Lower leg skin (tissue), 4 donors: ENCODE measurements around the gene DMXL1. TPM values are rescaled to one million over a fixed set of nuclear protein-coding genes. Genes with fewer than 3 reads are reported as not detected.
"Not testable (repeated sequence)": the region's sequence is repeated elsewhere in the genome, so short reads cannot be mapped to it uniquely, and the experiment has no call there.

Experiments
- DNase-seq, 2 donors: peaks; one replicate each; pipeline ENCODE4 v3.0.0-alpha.2; 2019; ENCODE audit warnings: low spot score in 2 of 2
- H3K4me3 ChIP-seq: fragments of 200-600 bp; sonication (generic); 2 replicates; pipeline ENCODE4 v1.5.1; 2017; ENCODE audit warnings: mild to moderate bottlenecking, low read depth; ENCODE audit not compliant: poor library complexity, severe bottlenecking
- POLR2A ChIP-seq, 2 donors: fragments of 450-650 bp; IDR thresholded peaks; one replicate each; pipeline ENCODE4 v1.6.1; 2016 to 2017; ENCODE audit warnings: antibody characterized with exemption in 2 of 2, mild to moderate bottlenecking in 1 of 2, moderate library complexity in 1 of 2
- WGBS, 2 donors: methylation state at CpG; one replicate each; pipeline ENCODE4 v1.1.5; 2018; 5-methylcytosine and 5-hydroxymethylcytosine counted together
- intact Hi-C: fragments of 100-400 bp; cut with DNase I; formaldehyde crosslinking; loops from one replicate; pipeline ENCODE4 v1.15.0; 2023; ENCODE audit warnings: low total_unique reads
- total RNA-seq, 4 donors: library from RNA; depleted of rRNA; stranded (reverse); fragments of >200 nt; gene quantifications; one replicate each; pipeline ENCODE4 v1.1.0, GENCODE V29; 2016
- TF ChIP-seq, protein P1 (sequence below), 3 donors: fragments of 450-650 bp; IDR thresholded peaks; one replicate each; pipeline ENCODE4 v1.5.1; 2016; ENCODE audit warnings: antibody characterized with exemption in 3 of 3, mild to moderate bottlenecking in 3 of 3, moderate library complexity in 2 of 3

The DMXL1 gene
- total RNA-seq, 4 donors from 2014 or later: 34.7 to 52.4 (median 36.6) TPM

DNA sequence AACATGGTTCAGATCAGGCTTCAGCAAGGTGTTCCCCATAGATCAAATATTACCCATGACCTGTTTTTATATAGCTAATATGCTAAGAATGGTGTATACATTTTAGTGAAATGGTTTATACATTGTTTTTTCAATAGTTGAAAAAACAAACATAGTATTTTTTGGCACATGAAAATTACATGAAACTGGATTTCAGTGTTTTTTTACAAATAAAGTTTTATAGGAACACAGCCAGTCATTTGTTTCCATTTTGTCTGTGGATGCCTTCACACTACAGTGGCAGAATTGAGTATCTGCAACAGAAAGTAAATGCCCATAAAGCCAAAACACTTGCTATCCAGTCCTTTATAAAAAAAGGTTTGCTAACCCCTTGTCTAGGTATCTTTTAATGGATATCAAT is 150.4 kb downstream of the DMXL1 start:
- TF ChIP-seq, protein P1, sequence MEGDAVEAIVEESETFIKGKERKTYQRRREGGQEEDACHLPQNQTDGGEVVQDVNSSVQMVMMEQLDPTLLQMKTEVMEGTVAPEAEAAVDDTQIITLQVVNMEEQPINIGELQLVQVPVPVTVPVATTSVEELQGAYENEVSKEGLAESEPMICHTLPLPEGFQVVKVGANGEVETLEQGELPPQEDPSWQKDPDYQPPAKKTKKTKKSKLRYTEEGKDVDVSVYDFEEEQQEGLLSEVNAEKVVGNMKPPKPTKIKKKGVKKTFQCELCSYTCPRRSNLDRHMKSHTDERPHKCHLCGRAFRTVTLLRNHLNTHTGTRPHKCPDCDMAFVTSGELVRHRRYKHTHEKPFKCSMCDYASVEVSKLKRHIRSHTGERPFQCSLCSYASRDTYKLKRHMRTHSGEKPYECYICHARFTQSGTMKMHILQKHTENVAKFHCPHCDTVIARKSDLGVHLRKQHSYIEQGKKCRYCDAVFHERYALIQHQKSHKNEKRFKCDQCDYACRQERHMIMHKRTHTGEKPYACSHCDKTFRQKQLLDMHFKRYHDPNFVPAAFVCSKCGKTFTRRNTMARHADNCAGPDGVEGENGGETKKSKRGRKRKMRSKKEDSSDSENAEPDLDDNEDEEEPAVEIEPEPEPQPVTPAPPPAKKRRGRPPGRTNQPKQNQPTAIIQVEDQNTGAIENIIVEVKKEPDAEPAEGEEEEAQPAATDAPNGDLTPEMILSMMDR (IDR thresholded peaks at IDR 0.05): no peak
- TF ChIP-seq POLR2A (IDR thresholded peaks at IDR 0.05): no peak
- no peak overlapping the region for H3K4me3 ChIP-seq
- DNase-seq: no peak
- intact Hi-C loops: no loop called here

DNA sequence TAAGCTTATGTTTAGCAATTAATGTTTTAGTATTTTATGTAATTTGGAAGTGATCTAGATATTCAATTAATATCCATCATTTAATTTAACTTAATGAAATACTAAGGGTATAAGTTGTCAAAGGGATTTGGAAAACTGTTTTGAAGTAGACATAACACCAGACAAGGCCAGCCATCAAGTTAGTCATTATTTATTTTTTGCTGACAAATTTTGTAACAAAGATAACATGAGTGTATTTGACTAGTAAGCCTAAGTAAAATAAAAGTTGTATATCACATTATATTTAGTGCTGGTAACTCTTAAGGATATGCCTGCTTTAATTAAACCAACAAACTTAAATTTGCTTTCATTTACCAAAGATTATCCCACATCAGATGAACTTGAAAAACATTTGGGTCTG is 159.1 kb downstream of the DMXL1 start:
- no peak for DNase-seq
- no peak overlapping the region for H3K4me3 ChIP-seq
- TF ChIP-seq, protein P1 (IDR thresholded peaks at IDR 0.05): no peak
- no peak for TF ChIP-seq POLR2A (IDR thresholded peaks at IDR 0.05)
- intact Hi-C loops: no loop called here

DNA sequence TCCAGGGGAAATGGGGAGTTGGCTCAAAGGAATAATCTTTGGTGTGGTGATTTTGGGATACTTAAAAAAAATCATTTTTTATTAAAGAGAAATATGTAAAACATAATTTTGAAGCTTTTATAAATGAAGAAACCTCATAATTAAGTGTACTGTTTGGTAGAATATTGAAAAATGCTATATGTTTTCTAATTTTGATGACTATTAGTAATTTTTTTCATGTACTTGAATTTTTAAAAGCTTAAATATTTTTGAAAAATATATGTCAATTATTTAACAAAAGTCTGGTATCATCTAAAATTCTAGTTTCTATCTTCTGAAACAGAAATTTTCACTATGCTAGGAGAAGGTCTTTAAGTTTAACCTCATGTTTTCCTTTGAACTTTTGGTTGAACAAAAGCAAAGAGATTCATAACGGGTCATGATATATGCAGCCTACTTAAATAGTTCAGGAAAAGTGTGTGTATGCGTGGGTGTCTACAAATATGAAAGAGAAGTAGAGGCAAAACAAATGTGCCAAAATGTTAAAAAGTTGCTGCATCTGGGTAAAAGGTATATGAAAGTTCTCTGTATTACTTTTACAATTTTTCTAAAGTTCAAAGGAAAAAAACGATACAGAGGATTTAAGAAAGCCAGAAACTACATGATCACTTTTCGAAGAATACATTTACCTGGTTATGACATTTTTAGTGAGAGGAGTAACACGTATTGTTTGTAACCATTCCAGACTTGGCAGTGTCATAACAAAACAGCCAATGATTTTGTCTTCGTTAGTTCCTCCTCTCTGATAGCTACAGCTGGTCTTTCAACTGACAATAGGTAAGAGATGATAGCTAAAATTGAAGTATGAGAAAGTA is 167.6 kb downstream of the DMXL1 start:
- no peak for DNase-seq
- 84 to 85% methylated on average over 6 of the region's 6 CpGs for WGBS, 2 donors
- TF ChIP-seq, protein P1 (IDR thresholded peaks at IDR 0.05): no peak
- no peak for TF ChIP-seq POLR2A (IDR thresholded peaks at IDR 0.05)
- intact Hi-C loops: no loop called here
- no peak overlapping the region for H3K4me3 ChIP-seq

DNA sequence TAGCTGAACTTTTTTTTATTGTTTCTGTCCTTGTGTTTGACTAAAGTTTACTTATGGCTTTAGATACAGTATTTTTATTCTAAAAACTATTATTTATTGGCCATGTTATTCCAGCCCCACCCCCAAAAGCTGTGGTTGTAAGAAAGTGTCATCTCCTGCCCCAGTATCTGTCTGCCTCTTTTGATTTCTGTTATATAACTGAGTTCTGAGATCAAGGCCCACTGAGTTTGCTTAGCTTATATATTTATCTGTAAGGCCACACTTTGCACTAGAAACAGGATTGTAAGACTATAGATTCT is 168.2 kb downstream of the DMXL1 start:
- intact Hi-C loops: no loop called here
- H3K4me3 ChIP-seq: no peak overlapping the region
- TF ChIP-seq, protein P1 (IDR thresholded peaks at IDR 0.05): no peak
- TF ChIP-seq POLR2A (IDR thresholded peaks at IDR 0.05): no peak
- DNase-seq: no peak

DNA sequence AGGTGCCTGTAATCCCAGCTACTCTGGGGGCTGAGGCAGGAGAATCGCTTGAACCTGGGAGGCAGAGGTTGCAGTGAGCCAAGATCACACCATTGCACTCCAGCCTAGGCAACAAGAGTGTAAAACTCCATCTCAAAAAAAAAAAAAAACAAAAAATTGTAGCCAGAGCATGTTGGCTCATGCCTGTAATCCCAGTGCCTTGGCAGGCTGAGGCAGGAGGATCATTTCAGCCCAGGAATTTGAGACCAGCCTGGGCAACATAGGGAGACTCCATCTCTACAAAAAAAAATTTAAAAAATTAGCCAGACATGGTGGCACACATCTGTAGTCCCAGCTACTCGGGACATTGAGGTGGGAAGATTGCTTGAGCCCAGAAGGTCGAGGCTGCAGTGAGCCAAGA is 168.9 kb downstream of the DMXL1 start:
- DNase-seq, intact Hi-C loops, H3K4me3 ChIP-seq: not testable (repeated sequence)
- 65 to 74% methylated on average over 3 of the region's 3 CpGs for WGBS, 2 donors

DNA sequence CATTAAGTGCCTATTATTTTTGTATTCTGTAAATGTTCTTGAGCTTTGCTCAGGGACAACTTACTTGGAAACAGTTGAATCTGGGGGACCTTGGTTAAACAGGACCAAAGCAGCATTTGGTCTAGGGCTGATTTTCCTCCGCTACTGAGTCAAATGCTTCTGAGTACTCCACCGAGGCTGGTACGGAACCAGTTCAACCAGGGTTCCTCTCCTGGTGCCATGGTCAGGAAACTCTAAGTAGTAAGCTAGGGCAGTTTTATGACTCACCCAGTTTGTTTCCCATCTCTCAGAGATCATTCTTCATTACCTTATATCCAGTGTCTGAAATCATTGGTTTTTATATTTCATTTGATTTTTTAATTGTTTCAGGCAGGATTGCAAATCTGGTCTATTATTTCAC is 173.0 kb downstream of the DMXL1 start:
- no peak overlapping the region for H3K4me3 ChIP-seq
- intact Hi-C loops: no loop called here
- 64 to 75% methylated on average over 3 of the region's 3 CpGs for WGBS, 2 donors
- TF ChIP-seq, protein P1 (IDR thresholded peaks at IDR 0.05): no peak
- TF ChIP-seq POLR2A (IDR thresholded peaks at IDR 0.05): no peak
- no peak for DNase-seq
